SKM-1 (cell line): ENCODE data around the gene TTYH3.

Experiments
- DNase-seq: peaks from one replicate; lab custom pipeline; 2025; ENCODE audit not compliant: unreplicated experiment; lab: John Stamatoyannopoulos, UW

The TTYH3 gene

GRCh38 chr7:2634267-2635145 is 2.7 kb downstream of the TTYH3 start:
- DNase-seq = no peak

- no peak for DNase-seq
Measured at GRCh38 chr7:2635148-2635668, 3.4 kb downstream of the TTYH3 start.

GRCh38 chr7:2635810-2636701 is 4.3 kb downstream of the TTYH3 start:
- no peak for DNase-seq

- no peak for DNase-seq
Measured at GRCh38 chr7:2637066-2637471, 5.3 kb downstream of the TTYH3 start.

- peak; percentile 51 for DNase-seq
Measured at GRCh38 chr7:2637505-2638223, 5.9 kb downstream of the TTYH3 start.

GRCh38 chr7:2638224-2638991 is 6.6 kb downstream of the TTYH3 start:
- no peak for DNase-seq

GRCh38 chr7:2639181-2639681 is 7.4 kb downstream of the TTYH3 start:
- no peak for DNase-seq

GRCh38 chr7:2639695-2640481 is 8.1 kb downstream of the TTYH3 start:
- no peak for DNase-seq

- no peak for DNase-seq
Measured at GRCh38 chr7:2640482-2640830, 8.7 kb downstream of the TTYH3 start.

- no peak for DNase-seq
Measured at GRCh38 chr7:2640846-2641316, 9.1 kb downstream of the TTYH3 start.

- peak; percentile 78 for DNase-seq
Measured at GRCh38 chr7:2641406-2642393, 9.9 kb downstream of the TTYH3 start.

- DNase-seq = no peak
Measured at GRCh38 chr7:2643386-2644219, 11.8 kb downstream of the TTYH3 start.

GRCh38 chr7:2644220-2644561 is 12.4 kb downstream of the TTYH3 start:
- no peak for DNase-seq

- no peak for DNase-seq
Measured at GRCh38 chr7:2644562-2645273, 12.9 kb downstream of the TTYH3 start.

GRCh38 chr7:2645274-2645868 is 13.6 kb downstream of the TTYH3 start:
- peak; percentile 74 for DNase-seq

- DNase-seq = no peak
Measured at GRCh38 chr7:2646336-2646679, 14.5 kb downstream of the TTYH3 start.
